ENCODE results near the gene PEAR1. TPM values are rescaled to one million over a fixed set of nuclear protein-coding genes. Genes with fewer than 3 reads are reported as not detected.

PEAR1 gene
- polyA plus RNA-seq, 1 of the 3 experiments (the other 2 are of a cell fraction) = 1.2 TPM

DNA sequence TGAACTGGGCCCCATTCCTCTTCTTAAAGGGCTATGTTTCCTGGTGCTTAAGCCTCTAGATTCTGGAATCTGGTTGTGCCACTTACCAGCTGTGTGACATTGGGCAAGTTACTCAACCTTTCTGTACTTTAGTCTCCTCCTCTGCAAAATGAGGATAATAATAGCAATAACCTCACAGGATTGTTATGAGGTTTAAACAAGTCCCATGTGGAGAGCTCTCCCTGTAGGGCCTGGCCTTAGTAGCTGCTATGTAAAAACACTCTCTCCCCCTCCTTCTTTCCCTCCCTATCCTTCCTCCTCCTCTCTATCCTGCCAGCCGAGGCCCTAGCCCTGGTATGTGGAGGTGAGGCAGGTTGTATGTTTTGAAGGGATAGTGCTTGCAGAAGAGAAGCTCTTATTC is 8.2 kb upstream of the PEAR1 start:
- 67% methylated on average over 1 of the region's 1 CpG for WGBS (ENCODE audit: low lambda C conversion rate)
- H3K27me3 ChIP-seq (ENCODE audit: insufficient read depth) = no peaks in the 10 kb centered on the region; the same call in 1 of the 2 replicates
- no peaks in the 10 kb centered on the region for H3K79me2 ChIP-seq (ENCODE audit: insufficient read depth)
- H2AFZ ChIP-seq (ENCODE audit: low read depth) = no peak overlapping the region
- no peaks in the 10 kb centered on the region for H3K9me3 ChIP-seq
- H3K36me3 ChIP-seq (replicated peaks in 1 of 2; ENCODE audit: control insufficient read depth in 1 of 2, insufficient read depth in 2 of 2, low read length in 1 of 2) = no peaks in the 10 kb centered on the region
- no peak for DNase-seq
- CTCF ChIA-PET = interaction anchor here (0.9 to 21.6 kb wide), 9 partner anchors 16 to 195 kb away, joined by 3 to 455 read pairs (median 156); partner anchors contain the start of genes INSRR, ISG20L2, METTL25B and NTRK1
- POLR2A ChIA-PET = interaction anchor here (2.9 kb wide), 1 partner anchor 25 kb away, joined by 27 read pairs; the partner anchor contains the start of genes INSRR and NTRK1
- TF ChIP-seq SMC3 (IDR thresholded peaks at IDR 0.05; ENCODE audit: low read depth, low read length) = no peak
- TF ChIP-seq USF1 (IDR thresholded peaks at IDR 0.05; ENCODE audit: borderline replicate concordance, low read depth) = no peak
- TF ChIP-seq, protein P1, sequence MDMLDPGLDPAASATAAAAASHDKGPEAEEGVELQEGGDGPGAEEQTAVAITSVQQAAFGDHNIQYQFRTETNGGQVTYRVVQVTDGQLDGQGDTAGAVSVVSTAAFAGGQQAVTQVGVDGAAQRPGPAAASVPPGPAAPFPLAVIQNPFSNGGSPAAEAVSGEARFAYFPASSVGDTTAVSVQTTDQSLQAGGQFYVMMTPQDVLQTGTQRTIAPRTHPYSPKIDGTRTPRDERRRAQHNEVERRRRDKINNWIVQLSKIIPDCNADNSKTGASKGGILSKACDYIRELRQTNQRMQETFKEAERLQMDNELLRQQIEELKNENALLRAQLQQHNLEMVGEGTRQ (IDR thresholded peaks at IDR 0.05; ENCODE audit: borderline replicate concordance, low read depth, low read length) = no peak
- no peak for TF ChIP-seq RAD21 (IDR thresholded peaks at IDR 0.05; ENCODE audit: low read length)
- no peak for TF ChIP-seq TEAD4 (IDR thresholded peaks at IDR 0.05; ENCODE audit: borderline replicate concordance, insufficient read depth)
- no peak for TF ChIP-seq EZH2phosphoT487 (IDR thresholded peaks at IDR 0.05; ENCODE audit: borderline replicate concordance, low read depth)
- TF ChIP-seq ELF1 (IDR thresholded peaks at IDR 0.05) = no peak
- no peak for TF ChIP-seq GATA2 (CRISPR knock-in tag; IDR thresholded peaks at IDR 0.05)
- no peak for TF ChIP-seq REST (IDR thresholded peaks at IDR 0.05; ENCODE audit: low read depth, low read length)
- TF ChIP-seq POLR2AphosphoS5 (IDR thresholded peaks at IDR 0.05; ENCODE audit: low read depth, low read length) = no peak
- TF ChIP-seq NRF1 (IDR thresholded peaks at IDR 0.05; ENCODE audit: low read depth, low read length) = no peak
- no peak for TF ChIP-seq GABPA (IDR thresholded peaks at IDR 0.05; ENCODE audit: low read depth)
- no peak for TF ChIP-seq FOSL2 (IDR thresholded peaks at IDR 0.05; ENCODE audit: borderline replicate concordance, low read depth)
- no peak for TF ChIP-seq RCOR1 (IDR thresholded peaks at IDR 0.05; ENCODE audit: low read length)
- TF ChIP-seq CHD2 (IDR thresholded peaks at IDR 0.05; ENCODE audit: low read length, partially characterized antibody) = no peak
- TF ChIP-seq YY1 (IDR thresholded peaks at IDR 0.05; ENCODE audit: low read depth) = no peak
- no peak overlapping the region for H3K27ac ChIP-seq (ENCODE audit: low read depth in 2 of 2, low read length in 1 of 2)
- peaks cover 0 to 56% of the 10 kb centered on the region in 2 experiments; a peak in 1 of 4 replicates for H3K4me1 ChIP-seq (ENCODE audit: control insufficient read depth in 1 of 2, insufficient read depth in 2 of 2, low read depth in 1 of 2, low read length in 1 of 2)
- peaks cover 4% of the 10 kb centered on the region for H3F3A ChIP-seq (replicated peaks; ENCODE audit: insufficient read depth)
- no peaks in the 10 kb centered on the region for H4K20me1 ChIP-seq (ENCODE audit: insufficient read depth)
- no peaks in the 10 kb centered on the region for H3K9me2 ChIP-seq
- H3K4me2 ChIP-seq = no peak overlapping the region
- no peak overlapping the region for H3K9ac ChIP-seq
- no peak overlapping the region for H3K4me3 ChIP-seq (ENCODE audit: low read depth in 2 of 2, low read length in 1 of 2)
